Cardiac atrium fibroblast (primary cell): ENCODE results near the gene UBP1. TPM values are rescaled to one million over a fixed set of nuclear protein-coding genes. Genes with fewer than 3 reads are reported as not detected.

Experiments used
- total RNA-seq: library from RNA; depleted of rRNA; stranded (reverse); fragments of >200 nt; gene quantifications from 2 replicates; pipeline ENCODE4 v1.2.3, GENCODE V29; 2015

The UBP1 gene, protein sequence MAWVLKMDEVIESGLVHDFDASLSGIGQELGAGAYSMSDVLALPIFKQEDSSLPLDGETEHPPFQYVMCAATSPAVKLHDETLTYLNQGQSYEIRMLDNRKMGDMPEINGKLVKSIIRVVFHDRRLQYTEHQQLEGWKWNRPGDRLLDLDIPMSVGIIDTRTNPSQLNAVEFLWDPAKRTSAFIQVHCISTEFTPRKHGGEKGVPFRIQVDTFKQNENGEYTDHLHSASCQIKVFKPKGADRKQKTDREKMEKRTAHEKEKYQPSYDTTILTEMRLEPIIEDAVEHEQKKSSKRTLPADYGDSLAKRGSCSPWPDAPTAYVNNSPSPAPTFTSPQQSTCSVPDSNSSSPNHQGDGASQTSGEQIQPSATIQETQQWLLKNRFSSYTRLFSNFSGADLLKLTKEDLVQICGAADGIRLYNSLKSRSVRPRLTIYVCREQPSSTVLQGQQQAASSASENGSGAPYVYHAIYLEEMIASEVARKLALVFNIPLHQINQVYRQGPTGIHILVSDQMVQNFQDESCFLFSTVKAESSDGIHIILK
- 54.3 and 54.5 TPM in 2 replicates for total RNA-seq

DNA sequence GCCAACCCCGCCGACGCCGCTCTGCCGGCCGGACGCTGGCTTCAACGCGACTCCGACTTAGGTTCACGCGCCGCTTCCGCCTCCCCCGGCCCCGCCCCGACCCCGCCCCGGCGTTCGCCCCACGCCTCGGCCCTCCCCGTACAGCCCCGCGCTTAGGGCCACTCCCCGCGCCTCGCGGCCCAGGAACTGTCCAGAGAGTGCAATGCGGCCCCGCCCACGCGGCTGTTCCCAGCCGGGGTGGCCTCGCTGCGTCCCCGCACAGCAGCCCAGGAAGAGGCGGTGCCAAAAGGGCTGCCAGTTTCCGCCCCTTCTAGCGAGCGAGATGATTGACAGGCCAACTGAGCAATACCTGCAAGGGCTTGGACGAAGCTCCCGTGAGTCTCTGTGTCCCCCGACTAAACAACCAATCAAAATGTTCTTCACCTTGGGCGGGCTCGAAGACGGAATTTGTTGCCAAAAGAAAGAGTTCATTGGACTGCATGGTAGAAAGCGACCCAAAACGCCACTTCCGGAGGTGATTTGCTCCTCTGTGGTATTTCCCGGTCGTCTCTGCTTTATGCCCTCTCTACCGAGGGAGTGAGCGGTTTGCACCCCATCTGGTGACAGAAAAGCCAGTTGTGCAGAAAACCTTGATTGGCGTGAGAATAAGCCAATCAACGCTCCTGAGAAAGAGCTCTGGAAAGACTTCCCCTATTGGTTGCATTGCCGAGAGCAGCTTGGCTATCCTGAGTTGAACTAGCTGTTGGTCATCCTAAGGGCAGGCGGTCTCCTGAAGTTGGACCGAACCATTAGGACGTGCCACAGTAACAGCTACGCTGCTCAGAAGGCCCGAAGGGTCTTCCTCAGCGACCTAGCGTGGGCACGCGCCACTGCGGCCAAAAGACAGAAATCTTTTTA, at the start of gene UBP1:
UBP1 (minus strand) TSS at position 78 of the 897 bp plus-strand sequence. CDS start 557 bp downstream, outside the sequence.

Other genes with a start within 250 kb of the UBP1 start
- 1.8 and 4.2 TPM in 2 replicates for gene SUSD5, start 221.6 kb downstream of the UBP1 start, total RNA-seq
- 8.3 and 11.2 TPM in 2 replicates for gene FBXL2, start 163.0 kb downstream of the UBP1 start, total RNA-seq